ENCODE data around the gene CNPY1.
"Not testable (repeated sequence)": the region's sequence is repeated elsewhere in the genome, so short reads cannot be mapped to it uniquely, and the experiment has no call there.

Gene CNPY1

DNA sequence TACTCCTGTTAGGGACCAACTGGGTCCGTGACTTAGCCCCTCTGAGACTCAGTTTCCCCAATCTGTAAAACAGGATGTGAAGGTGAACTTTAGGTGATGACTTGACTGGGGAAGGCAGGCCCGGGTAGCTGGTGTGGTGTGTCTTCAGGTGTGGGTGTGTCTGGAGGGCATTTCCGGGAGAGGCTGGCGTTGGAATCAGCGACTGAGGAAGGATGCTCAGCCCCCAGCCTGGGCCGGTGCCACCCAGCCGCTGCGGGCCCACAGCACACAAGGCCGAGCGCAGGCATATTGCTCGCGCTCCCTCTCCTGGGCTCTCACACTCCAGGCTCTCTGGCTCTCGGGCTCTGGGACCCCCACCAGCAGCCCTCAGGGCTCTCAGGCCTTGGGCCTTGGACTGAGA is 31.7 kb upstream of the CNPY1 start:
- no peak for DNase-seq (ENCODE audit: low read depth)

DNA sequence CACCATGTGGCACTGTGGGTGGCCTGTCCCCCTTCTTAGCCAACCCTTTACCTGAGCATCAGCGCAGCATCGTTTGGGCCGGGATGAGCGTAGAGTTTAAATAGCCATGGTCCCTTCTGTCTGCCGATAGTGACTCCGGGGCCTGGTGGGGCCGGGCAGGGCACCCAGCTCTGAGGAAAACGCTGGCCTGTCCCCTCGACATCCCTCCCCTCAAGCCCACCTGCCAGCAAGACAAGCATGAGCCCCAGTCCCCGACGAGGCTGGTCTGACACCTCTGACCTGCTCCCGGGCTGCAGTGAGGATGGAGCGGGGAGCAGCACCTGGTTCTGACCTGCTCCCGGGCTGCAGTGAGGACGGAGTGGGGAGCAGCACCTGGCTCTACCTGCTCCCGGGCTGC is 31.1 kb upstream of the CNPY1 start:
- no peak for DNase-seq (ENCODE audit: low read depth)

DNA sequence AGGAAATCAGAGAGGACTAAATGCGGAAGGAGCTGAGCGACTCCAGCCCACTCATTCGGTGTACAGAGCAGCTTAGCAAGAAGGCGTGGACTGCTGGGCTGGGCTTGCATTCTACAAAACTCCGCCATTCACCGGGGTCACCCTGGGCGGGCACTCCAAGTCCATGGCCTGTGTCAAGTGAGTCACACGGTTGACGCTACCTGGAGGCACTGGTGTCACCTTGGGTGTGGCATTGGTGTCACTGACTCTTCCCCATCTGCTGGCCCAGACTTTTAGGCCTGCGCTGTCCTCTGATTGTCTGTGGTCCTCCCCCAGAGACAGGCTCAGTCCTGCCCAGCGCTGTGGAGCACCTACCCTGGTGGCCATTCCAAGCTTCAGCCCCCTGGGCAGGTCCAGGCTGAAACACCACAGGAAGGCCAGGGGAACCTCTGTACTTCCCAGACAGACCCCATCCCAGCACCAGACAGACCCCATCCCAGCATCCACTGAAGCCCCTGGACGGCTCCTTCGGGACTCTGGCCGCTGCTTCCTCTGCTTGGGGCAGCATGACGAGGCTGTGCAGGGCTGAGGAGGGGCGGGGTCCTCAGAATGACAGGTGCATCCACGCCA is 30.6 kb upstream of the CNPY1 start:
- DNase-seq (ENCODE audit: low read depth) = no peak

DNA sequence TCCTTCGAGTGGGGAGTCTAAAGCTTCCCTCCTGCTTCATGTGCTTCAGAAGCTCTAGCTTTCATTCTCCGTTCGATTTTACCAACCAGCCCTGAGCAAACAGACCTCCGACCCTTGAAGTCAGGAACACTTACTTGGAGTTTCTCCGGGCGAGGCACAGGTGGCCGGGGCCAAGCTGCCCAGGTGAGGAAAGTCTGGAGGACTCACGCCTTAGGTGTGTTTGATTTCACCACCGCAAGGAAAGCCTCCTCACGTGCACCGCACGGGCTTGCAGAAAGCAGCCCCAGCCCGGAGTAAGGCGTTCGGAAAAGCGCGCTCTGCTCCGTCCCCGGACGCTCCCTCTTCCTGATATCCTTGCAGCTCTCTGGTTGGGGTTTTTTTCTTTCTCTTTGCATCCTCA is 30.1 kb upstream of the CNPY1 start:
- no peak for DNase-seq (ENCODE audit: low read depth)

DNA sequence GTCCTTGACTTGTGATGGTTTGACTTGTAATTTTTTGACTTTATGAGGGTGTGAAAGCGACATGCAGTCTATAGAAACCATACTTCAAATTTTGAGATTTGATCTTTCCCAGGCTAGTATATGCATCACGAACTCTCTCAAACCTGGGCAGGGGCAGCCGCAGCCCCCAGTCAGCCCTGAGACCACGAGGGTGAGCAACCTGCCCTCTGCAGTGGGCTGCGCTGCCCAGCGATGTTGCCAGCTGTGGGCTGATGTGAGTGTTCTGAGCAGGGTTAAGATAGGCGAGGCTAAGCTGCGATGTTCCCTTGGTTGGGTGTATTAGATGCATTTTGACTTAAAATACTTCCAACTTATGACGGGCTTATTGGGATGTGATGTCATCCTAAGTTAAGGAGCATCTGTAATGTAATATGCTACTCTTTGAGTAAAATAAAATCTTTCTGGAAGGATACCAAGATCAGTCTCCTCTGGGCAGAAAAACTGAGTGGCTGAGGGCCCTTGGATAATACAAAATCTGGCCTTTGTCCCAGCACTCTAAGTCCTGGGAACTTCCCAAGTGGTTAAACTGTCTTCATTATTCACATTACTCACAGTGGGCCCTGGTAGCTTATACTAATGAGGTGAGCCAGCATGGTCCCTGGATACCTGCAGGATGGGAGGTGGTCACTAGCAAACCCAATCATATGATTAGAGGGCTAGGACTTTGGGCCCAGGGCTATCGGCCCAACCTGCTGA is 28.4 kb upstream of the CNPY1 start:
- no peak for DNase-seq (ENCODE audit: low read depth)

DNA sequence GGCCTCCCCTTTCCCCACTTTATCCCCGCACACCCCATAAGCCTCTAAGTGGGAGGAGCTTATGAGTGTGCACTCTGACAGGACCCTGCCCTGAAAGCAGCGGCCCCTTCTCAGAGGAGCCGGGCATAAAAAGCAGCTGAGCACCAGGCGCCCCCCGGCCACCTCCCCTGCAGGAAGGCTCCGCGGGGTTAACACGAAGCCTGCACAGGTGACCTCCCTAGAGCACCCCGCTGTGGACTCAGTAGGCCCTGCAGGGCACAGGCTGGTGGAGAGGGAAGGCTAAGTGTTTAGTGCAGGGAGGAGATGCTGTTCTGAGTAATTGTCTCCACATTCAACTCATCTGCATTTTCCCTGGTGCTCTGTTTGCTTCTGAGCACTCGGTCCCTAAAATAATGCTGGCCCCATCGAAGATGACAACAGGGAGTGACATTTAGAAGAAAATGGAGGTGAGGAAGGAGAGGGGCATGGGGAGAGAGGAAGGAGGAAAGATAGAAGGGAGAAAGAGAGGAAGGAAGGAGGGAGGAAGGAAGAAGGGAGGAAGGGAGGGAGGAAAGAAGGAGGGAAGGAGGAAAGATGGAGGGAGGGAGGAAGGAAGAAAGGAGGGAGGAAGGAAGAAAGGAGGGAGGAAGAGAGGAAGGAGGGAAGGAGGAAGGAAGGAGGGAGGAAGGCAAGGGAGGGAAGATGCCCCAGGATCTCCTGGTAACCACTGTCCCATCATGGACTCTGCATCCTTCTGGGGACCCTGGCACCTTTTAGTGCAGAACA is 25.4 kb upstream of the CNPY1 start:
- no peak for DNase-seq (ENCODE audit: low read depth)

DNA sequence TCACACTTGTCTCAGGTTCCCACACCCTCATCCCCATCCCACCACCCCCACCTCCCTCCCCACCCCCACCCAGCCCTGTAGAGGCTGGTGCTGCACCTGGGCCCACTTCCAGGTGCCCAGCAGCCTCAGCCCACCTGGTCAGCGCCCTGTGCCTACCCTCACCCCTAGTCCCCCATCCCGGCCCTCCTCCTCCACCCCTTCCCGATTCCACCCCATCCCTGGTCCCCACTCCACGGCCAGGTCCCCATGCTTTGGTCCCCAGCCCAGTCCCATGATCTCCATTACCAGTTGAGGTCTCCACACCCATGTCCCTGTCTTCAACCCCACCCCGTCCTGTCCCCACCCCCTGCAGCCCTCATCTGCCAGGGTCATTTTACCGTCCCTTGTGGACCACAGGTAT is 24.6 kb upstream of the CNPY1 start:
- DNase-seq (ENCODE audit: low read depth) = no peak

DNA sequence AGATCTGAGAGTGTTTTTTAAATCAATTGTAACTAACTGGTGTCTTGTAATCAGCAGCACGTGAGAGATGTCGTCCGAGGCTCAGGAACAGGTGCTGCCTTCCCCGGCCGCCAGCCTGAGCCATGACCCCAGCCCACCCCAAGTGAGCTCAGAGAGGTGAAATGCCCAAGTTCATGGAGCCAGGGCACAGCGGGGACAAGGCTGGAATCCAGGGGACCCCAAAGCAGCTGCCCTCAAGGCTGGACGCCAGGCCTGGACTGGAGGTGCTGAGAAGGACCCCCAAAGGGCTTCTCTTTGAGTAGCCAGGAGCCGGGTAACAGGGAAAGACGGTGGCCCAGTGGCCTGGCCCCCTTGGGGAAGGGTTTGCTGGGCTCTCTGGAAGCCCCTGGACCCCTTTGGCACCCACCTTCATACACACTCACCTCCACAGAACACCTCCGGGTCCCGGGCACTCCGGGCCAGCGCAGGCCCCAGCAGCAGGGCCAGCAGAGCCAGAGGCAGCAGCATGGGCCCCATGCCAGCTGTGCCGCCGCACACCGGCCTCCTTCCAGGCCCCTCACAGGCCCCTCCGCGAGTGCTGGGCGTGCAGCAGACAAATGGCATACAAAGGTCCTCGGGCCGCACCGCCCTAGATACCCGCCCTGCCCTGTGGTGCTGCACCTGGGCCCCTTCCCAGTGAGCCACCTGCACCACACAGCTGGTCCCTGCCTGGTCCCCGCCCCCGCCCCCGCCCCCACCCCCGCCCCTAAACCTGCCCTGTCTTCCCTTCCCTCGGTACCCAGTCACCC is 24.0 kb upstream of the CNPY1 start:
- no peak for DNase-seq (ENCODE audit: low read depth)

DNA sequence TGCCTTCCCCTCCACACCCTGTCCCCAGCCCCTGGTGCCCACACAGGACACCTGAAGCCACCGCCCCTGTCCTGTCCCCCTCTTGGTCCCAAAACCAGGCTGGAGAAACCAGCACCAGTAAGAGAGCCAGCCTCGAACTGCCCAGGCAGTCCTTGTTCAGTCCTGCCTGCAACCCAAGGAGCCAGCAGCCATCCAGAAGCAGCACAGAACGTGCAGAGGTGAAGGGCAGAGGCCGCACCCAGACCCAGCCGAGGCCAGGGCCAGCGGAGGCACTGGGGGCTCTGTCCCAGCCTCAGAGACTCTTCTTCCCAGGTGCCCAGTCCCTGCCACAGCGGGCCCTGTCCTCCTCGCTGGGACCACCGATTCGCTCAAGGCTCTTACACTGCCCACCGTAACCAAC is 23.3 kb upstream of the CNPY1 start:
- no peak for DNase-seq (ENCODE audit: low read depth)

DNA sequence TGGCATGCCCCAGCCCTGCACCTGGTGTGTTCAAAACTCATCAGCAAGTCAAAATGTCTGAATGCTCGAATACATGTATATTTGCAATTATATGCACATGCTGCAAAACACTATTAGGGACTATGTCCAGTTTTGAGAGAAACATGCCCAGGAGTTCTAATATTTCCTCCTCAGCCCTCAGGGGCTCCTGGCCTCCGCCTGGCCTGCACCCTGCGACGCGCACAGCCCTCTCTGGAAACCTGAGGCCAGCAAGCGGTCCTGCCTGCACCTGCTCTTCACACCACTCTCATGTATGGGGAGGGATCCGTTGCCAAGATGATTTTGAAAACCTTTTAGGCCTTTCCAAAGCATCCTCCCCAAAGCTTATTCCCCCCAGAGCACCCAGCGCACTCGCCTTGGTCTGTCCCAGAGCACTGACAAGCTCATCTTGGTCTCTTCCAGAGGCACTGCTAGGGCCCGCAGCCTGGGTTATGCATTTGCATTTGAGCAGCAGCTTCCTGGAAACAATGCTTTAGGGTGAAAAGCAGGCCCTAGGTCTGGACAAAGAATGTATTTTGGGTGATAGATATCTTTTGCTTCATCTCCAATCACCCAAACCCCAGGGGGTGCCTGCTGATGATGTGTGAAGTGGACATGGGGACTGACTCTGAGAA is 22.6 kb upstream of the CNPY1 start:
- no peak for DNase-seq (ENCODE audit: low read depth)

DNA sequence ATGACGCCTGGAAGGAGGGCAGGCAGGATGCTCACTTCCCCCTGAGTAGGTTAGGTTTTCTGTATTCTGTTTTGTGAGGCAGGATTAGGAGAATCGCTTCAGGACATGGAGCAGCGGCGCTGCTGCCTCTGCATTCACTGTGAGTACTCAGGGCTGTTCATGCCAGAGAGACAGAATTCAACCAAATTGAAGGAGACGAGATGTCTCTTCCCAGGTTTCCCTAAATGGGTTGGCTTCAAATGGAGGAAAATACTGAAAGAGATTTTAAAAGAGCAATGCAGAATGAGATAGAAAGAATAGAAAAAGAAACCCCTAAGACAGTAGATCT is 21.9 kb upstream of the CNPY1 start:
- no peak for DNase-seq (ENCODE audit: low read depth)

DNA sequence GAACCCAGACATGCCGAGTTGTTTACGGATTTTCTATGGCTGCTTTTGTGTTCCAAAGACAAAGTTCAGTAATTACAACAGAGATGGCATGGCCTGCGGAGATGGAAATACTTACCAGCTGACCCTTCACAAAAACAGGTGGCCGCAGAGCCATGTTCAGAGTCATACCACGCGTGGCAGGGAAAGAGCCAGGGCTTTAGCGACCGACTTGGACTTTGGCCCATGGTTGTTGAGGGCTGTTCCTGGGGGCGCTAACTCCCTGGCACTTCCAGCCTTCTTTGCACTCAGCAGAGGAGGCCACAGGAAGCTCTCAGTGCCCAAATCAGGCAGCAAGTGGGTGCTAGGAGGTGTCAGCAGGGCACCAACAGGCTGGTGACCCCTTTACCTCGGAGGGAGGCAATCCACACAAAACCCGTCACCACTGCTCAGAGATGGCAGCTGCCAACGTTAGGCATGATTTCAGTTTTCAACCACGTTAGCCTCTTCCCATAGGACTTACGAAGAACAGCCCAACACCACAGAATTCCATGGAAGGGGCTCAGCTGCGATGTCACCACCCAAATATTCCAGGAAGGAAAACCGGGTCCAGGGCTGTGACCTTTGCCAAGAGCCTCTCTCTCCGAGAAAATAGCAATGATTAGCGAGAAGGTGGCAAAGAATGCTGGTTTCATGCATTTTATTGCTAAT is 21.4 kb upstream of the CNPY1 start:
- no peak for DNase-seq (ENCODE audit: low read depth)

DNA sequence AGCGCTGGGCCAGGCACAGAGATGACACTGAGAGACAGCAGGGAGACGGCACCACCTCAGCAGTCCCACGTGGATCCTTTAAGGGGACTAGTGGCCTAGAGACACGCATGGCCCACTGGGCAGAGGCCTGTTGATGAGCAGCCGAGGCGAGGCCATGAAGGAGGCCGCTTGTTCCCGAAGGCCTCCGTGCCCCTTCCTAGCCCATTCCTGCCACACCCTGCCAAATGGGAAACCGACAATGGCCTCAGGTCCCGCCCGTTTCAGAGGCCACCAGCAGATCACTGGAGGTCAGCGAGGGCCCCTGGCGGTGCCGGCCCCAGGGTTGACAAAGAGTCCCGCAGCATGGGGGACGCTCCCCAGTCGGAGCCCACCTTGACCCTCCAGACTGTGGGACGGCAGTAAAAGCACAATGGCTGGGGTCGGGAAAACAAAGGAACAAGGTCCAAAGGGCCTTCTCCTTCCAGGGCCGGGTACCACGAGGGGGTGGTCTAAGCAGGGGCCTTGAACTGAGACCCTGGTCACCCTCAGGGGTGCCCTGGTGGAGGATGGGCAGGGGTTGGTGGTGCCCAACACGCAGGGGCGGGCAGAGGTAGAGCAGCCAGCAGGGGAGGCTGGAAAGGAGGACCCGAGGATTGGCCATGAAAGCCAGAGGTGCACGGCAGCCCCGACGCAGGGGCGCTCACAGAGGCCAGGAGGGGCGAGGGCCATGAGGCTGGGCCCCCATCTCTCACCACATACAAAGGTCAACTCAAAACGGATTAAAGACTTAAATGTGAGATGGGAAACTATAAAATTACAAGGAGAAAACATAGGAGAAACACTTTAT is 19.9 kb upstream of the CNPY1 start:
- DNase-seq (ENCODE audit: low read depth) = no peak

DNA sequence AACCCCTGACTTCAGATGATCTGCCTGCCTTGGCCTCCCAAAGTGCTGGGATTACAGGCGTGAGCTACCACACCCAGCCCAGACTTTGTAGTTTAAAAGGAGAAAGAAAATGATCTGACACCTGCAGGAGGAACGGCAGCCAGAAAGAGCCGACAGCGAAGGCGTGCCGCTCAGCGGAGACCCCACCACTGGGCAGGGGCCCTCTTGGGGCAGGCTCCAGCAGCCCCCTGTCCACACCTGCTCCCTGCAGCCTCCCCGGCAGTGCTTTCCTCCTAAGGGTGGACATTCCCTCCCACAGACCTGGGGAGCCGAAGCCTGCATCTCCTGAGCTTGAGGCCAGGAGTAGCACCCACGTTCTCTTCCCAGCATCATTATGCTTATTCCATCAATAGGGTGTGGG is 19.2 kb upstream of the CNPY1 start:
- no peak for DNase-seq (ENCODE audit: low read depth)

DNA sequence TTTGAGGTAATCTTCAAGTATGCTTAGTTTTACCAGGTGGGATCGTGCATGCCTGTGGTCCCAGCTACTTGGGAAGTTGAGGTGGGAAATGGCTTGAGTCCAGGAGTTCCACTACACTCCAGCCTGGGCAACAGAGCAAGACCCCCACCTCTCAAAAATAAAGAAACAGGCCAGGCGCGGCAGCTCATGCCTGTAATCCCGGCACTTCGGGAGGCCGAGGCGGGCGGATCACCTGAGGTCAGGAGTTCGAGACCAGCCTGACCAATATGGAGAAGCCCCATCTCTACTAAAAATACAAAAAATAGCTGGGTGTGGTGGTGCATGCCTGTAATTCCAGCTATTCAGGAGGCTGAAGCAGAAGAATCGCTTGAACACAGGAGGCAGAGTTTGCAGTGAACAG is 16.6 kb upstream of the CNPY1 start:
- DNase-seq (ENCODE audit: low read depth) = not testable (repeated sequence)

DNA sequence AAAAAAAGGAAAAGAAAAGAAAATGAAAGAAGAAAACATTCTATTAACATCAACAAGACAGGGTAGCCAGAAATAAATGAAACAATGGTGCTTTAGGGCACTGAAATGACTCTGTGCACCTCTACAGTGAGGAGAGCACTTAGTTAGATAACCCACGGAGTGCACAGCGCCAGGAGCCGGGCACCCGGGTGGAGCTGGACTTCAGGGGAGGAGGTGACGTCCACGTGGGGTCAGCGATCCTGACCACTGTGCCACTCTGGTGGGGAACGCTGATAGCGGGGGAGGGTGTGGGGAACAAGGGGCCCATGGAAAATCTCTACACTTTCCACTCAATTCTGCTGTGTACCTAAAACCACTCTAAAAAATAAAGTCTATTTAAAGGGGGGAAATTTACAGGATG is 15.7 kb upstream of the CNPY1 start:
- no peak for DNase-seq (ENCODE audit: low read depth)

DNA sequence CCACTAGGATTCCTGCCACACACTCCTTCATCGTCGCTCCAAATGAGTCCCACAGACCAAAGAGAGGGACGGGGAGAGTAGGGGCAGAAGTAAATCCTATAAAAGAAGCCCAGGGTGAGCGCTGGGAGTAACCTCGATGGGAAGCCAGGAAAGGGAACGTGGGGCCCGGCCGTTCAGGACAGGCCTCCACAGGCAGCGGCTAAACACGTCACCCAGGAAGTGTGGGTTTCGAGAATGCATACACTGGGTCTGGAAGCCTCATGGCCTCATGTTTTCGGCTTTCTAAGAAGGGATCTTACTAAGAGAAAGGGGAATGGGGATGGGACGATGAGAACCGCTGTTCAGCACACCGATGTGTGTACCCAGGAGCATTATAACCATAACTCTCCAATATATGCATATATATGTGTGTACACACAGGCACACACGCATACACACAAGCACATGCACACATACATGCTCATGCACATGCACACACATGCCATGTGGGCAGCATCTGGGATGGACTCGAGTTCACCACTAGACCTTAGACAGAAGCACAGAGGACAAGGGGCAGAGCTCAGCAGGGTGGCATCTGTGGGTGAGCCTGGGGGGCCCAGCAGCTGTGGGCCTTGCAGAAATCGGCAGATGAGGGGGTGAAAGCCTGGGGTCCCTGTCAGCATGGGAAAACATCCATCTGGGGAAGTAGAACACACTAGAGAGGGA is 14.8 kb upstream of the CNPY1 start:
- no peak for DNase-seq (ENCODE audit: low read depth)

DNA sequence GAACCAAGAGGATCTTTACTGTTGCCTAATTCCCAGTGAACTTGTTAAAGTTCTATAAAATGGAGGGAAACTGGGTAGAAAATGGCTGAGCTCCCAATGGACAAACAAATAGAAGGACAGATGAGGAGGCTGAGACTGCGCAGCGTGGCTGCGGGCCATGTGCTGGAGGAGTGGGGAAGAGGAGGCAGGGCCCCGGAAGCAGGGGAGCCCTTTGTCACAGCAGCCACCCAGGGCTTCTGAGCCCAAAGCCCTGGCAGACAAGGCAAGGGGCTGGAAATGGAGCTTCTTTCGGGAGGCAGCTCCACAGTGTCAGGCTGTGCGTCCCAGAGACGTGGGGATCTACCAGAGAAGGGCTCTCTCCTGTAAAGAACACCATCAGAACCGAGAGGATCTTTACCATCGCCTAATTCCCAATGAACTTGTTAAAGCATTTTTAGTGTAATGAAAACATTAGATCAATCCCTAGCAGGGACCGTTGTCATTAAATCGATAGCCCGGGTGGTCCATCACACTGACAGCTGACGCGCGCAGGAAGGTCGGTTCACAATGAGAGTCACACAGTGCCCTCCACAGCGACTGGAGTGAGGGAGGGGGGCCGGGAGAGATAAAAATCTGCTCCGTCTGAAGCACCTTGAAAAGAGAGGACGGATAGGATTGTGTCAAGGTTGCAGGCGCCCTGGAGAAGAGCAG is 14.0 kb upstream of the CNPY1 start:
- DNase-seq (ENCODE audit: low read depth) = no peak

DNA sequence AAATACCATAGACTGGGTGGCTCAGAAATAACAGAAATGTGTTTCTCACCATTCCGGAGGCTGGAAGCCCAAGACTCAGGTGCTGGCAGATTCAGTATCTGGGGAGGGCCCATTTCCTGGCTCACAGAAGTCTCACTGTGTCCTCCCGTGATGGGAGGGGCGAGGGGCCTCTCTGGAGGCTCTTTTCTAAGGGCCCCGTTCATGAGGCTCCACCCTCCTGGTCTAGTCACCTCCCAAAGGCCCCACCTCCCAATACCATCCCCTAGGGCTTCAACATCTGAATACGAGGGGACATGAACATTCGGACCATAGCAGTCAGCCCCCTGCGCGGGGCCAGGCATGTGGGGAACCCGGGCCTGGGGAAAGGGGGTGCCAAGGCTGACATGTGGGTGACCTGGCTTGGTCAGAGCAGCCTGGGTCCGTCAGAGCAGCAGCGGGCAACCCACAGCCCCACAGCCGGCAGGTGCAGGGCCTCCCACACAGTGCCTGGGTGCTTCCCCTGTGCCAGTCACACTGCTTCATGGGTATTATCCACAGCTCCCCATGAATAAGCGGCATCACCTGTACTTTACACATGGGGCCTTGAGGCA is 13.3 kb upstream of the CNPY1 start:
- no peak for DNase-seq (ENCODE audit: low read depth)
